Measurements from ENCODE around the gene CCN2. TPM values are rescaled to one million over a fixed set of nuclear protein-coding genes. Genes with fewer than 3 reads are reported as not detected.

CCN2 gene
- total RNA-seq, 1 experiment from 2014 or later = 44.1 TPM

DNA sequence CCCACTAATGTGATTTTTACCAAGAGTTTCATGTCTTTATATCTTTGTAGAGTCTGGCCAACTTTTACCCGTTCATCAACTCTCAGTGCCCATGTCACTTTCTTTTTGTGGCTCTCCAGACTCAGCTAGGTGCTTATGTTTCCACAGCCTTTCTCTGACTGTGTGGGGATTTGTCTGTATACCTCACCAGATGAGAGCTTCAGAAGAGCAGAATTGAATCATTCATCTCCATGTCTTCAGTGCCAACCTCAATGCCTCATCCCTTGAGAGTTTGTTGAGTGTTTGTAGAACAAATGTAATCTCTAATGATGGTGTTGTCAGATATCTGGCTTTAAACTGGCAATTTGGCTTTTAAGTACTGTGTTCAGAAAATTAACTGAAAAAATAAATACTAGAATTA lies 16.8 kb upstream of the CCN2 start:
- Mint-ChIP-seq H3K27ac (no peak overlapping the region; a peak in 1 of 7 replicates), H3K27me3 (ENCODE audit: low read depth) (no peaks in the 10 kb centered on the region), H3K9me3 (no peaks in the 10 kb centered on the region), H3K4me3 (no peak overlapping the region), H3K36me3 (ENCODE audit: insufficient read depth in 1 of 3, low read depth in 3 of 3) (no peaks in the 10 kb centered on the region; a peak in 2 of 7 replicates), H3K4me1 (peaks cover 0 to 5% of the 10 kb centered on the region in 2 experiments; a peak in 1 of 4 replicates)
- no peak overlapping the region for H2BK120ac ChIP-seq (ENCODE audit: low read depth, low read length, poor library complexity, severe bottlenecking)
- no peak overlapping the region for H3K9ac ChIP-seq (ENCODE audit: extremely low read depth, insufficient read length, low read length)
- H4K91ac ChIP-seq (ENCODE audit: insufficient read length, low read depth, low read length) = no peak overlapping the region
- no peak overlapping the region for H4K8ac ChIP-seq (replicated peaks; ENCODE audit: insufficient read length, low read depth, low read length)
- no peak overlapping the region for H3K56ac ChIP-seq (ENCODE audit: insufficient read length, low read depth, low read length)
- H3K23me2 ChIP-seq (ENCODE audit: insufficient read length, low read depth, low read length, poor library complexity, severe bottlenecking) = no peaks in the 10 kb centered on the region
- WGBS (ENCODE audit: extremely low coverage, insufficient read length, low lambda C conversion rate) = no CpG with 5 or more reads among the region's 1 CpG
- no peak overlapping the region for H2AFZ ChIP-seq (ENCODE audit: low read length)
- no peaks in the 10 kb centered on the region for H3K79me1 ChIP-seq (ENCODE audit: insufficient read depth, low read depth, low read length, poor library complexity, severe bottlenecking)
- no peak overlapping the region for H2BK5ac ChIP-seq (ENCODE audit: insufficient read length, low read length)
- H2BK20ac ChIP-seq (ENCODE audit: low read depth, low read length, poor library complexity, severe bottlenecking) = no peak overlapping the region
- no peak overlapping the region for H2AK5ac ChIP-seq (ENCODE audit: insufficient read length, low read length)
- no peak overlapping the region for H3K14ac ChIP-seq (ENCODE audit: insufficient read depth, low read length)
- no peak overlapping the region for H3K4me2 ChIP-seq (ENCODE audit: insufficient read depth, insufficient read length, low read length)
- H3K27me3 ChIP-seq (ENCODE audit: insufficient read depth, low read length) = no peaks in the 10 kb centered on the region
- H3K79me2 ChIP-seq (ENCODE audit: insufficient read depth, low read length) = no peaks in the 10 kb centered on the region
- no peaks in the 10 kb centered on the region for H3K4me1 ChIP-seq (ENCODE audit: insufficient read depth, low read length)
- H3T11ph ChIP-seq (ENCODE audit: low read length) = no peak overlapping the region
- H3K4ac ChIP-seq (ENCODE audit: low read depth, low read length) = no peak overlapping the region
- no peak overlapping the region for H3K27ac ChIP-seq (ENCODE audit: insufficient read length, low read depth, low read length)
- H3K18ac ChIP-seq (ENCODE audit: insufficient read length, low read depth, low read length) = no peak overlapping the region
- H3K23ac ChIP-seq (ENCODE audit: insufficient read length, low read depth, low read length) = no peak overlapping the region
- H2BK15ac ChIP-seq (ENCODE audit: low read depth, low read length) = no peak overlapping the region
- H4K5ac ChIP-seq (ENCODE audit: insufficient read length, low read depth, low read length) = no peak overlapping the region
- TF ChIP-seq, protein P1, sequence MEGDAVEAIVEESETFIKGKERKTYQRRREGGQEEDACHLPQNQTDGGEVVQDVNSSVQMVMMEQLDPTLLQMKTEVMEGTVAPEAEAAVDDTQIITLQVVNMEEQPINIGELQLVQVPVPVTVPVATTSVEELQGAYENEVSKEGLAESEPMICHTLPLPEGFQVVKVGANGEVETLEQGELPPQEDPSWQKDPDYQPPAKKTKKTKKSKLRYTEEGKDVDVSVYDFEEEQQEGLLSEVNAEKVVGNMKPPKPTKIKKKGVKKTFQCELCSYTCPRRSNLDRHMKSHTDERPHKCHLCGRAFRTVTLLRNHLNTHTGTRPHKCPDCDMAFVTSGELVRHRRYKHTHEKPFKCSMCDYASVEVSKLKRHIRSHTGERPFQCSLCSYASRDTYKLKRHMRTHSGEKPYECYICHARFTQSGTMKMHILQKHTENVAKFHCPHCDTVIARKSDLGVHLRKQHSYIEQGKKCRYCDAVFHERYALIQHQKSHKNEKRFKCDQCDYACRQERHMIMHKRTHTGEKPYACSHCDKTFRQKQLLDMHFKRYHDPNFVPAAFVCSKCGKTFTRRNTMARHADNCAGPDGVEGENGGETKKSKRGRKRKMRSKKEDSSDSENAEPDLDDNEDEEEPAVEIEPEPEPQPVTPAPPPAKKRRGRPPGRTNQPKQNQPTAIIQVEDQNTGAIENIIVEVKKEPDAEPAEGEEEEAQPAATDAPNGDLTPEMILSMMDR (conservative IDR thresholded peaks at IDR 0.05) = no peak
- H3K9me3 ChIP-seq (ENCODE audit: control insufficient read depth, low read depth, low read length) = no peaks in the 10 kb centered on the region
- H4K20me1 ChIP-seq (ENCODE audit: control insufficient read depth, insufficient read depth, insufficient read length) = no peaks in the 10 kb centered on the region
- no peak for DNase-seq
- H2BK12ac ChIP-seq (ENCODE audit: insufficient read length, low read depth, low read length) = no peak overlapping the region

Measured in H9 (cell line).